HG02938 (cell line): Measurements from ENCODE around the gene UBN2.
"Not testable (repeated sequence)": the region's sequence is repeated elsewhere in the genome, so short reads cannot be mapped to it uniquely, and the experiment has no call there.

Source experiments
- ATAC-seq: cut with Tn5 transposase; IDR thresholded peaks from one replicate; pipeline ENCODE4 v1.9.1; 2021; ENCODE audit warnings: mild to moderate bottlenecking, moderate library complexity; ENCODE audit not compliant: unreplicated experiment

UBN2 gene

DNA sequence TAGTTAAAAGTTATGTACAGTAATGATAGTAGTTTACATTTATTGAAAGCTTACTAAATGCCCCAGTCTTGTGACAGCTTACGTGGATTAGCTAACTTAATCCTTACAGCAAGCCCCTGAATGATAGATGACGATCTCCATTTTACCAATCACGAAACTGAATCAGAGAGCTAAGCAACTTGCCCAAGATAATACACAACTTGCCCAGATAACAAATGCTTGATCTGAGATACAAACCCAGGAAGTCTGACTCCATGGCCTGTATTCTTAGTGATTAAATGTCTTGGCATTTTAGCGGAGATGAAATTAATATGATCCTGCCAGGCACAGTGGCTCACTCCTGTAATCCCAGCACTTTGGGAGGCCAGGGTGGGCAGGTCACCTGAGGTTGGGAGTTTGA, 63.2 kb downstream of the UBN2 start:
- ATAC-seq = no peak

DNA sequence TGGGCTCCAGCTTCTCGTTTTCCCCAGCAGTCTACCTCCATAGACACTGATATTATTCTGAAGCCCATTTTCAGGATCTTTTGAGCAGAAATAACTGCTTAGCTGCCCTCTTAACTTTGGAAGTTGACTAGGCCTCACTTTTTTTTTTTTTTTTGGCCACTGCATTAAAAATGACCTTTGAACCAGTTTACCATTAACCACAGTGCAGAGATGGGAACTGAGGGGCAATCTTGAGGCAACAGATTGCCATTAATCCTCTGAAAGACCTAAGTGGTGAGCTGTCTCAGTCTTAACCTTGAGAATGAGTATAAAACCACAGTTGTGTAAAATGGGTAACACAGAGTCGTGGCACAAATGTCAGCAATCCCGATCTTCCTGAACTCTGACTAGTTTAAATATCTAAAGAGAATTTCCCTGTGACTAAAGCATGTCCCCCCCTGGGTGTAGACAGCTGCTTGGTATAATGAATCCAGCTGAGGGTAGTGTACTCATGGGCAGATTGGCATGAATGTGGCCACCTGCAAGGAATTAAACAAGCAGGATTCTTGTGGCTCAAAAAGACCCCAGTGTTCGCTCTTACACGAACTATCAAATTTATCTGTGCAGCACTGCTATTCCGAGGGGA, 64.0 kb downstream of the UBN2 start:
- ATAC-seq = no peak

DNA sequence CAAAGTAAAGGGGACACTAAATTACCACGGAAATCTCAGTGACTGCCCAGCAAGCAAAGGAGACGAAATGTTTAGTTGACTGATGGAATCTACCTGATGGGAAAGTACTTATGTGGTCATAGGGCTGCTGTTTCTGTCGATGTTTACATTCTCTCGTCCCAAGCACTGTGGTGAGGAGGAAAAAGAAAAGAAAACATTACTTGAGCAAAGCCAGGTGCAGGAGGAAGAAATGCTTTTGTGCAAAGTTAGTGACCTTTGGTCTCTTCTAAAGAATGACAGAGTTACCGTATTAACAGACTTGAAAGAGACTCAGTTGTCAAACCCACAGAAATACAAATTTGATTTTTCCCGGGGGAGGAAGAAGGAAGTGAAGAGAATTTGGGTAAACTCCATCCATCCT, 66.8 kb downstream of the UBN2 start:
- no peak for ATAC-seq

DNA sequence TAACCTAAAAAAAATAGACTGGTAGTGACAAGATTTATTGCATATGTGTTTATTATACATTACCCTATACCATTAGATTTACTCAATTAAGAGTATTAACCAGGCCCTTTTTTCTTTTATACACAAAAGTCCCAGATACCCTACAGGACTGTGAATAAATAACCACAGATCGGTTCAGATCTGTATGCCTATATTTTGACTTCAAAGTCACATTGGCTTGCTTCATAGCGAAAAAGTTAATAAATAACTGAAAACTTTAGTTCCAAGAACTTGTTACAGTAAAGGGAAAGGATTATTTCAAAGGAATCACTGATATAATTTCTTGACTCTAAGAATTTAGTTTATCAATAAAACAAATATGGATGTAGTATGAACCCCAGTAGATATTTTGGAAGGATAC, 68.3 kb downstream of the UBN2 start:
- no peak for ATAC-seq

DNA sequence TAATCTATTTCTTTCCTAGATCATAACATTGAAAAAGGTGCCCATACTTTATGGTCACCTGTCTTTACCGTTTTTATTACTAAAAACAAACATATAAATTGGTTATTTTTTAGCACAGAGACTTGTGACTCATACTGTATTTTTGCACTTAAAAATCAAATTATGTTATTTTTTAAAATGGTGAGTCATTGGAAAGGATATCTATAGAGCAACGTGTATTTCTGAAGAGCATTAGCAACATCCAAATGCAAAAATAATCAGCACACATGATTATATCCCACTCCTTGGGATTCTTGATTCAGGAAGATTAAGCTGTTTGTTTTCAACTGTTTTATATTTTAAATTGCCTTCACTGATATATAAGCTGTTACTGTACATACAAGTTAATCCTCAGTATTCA, 69.4 kb downstream of the UBN2 start:
- no peak for ATAC-seq

DNA sequence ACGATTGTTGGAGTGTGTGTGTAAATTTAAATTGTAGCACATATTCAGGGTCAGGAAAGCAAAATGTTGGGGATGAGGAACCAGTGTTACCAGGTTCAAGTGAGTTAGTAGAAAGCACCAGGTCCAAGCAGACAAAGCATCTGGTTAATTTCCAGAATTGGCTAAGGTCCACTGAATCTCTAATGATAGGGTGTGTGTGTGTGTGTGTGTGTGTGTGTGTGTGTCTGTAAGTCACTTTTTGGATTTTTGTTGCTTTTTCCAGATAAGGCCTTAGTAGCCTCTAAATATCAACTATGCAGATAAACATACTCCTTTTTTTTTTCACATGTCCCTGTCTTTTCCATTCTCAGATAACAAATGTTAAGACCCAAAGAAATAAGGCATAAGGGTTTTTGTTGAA, 73.5 kb downstream of the UBN2 start:
- no peak for ATAC-seq

DNA sequence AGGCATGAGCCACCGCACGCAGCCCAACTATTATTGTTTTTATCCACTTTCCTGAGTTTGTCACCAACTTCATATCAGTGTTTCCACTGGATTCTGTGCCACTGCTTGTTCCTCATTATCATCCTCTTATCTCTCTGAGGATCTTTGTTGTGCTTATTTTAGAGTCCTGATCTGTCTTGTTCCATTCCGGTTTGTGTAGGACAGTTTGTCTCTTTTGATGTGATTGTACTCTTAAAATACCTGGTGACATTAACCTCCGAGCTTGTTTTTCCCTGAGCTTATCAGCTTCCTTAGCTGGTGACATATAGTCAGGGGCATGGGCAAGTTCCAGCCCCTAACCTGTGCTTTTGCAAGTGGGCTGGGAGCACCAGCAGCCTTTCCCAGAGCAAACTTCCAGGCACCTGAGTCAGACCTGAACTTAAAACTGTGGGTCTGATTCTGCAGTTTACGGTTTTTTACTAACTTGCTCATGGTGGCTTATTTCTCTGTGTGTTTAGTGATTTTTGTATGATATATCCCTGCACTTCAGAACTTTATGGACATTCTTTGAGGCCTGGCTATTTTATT, 87.0 kb downstream of the UBN2 start:
- ATAC-seq = no peak

DNA sequence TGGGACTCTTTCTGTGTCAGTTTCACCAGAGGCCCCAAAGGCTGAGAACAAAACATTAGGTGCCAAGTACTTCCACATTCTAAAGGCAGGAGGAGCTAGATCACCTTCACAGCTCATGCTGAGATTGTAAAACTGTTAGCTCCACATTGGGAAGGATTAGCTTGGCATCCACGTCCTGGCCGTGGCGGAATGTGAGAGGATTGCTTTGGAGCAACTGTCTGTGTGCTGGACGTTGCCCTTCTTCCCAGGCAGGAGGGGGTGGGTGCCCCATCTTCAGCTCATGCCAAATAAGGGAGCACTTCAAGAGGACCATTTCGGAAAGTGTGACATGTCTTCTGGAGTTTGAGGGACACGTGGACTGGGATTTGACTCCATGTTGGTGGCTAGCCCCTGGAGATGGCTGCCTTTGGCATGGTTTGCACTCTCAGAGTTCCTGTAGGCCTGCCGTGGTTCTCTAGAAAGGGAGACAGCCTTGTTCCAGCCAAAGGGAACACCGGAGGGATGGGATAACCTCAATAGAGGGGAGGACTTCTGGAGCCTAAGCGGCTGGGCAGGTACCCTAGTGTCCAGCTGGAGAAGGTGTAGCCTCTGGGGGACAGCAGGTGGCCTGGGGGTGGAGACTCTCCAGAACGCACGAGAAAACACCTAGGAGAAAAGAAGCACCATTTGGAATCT, 90.2 kb downstream of the UBN2 start:
- ATAC-seq = no peak

DNA sequence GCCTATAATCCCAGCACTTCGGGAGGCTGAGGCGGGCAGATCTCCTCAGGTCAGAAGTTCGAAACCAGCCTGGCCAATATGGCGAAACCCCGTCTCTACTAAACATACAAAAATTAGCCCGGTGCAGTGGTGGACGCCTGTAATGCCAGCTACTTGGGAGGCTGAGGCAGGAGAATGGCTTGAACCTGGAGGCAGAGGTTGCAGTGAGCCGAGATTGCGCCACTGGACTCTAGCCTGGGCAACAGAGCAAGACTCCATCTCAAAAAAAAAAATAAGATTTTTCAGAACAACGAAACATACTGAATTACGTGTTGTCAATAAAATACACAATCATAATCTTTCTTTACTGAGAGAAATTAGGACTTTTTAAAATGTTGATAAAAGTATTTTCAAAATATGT, 93.7 kb downstream of the UBN2 start:
- ATAC-seq = not testable (repeated sequence)

DNA sequence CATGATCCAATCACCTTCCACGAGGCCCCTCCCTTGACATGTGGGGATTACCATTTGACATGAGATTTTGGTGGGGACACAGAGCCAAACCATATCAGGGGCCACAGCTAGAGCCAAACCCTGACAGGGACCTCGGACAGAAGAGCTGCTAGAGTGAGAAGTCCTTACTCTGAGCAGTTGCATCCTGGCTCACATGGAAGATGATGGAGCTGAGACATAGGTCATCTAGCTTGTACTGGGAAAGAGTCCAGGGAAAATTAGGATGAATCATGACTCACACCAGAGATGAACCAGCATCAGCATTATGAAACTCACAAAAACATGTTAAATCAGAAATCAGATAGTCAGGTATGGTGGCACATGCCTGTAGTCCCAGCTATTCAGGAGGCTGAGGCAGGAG, 97.3 kb downstream of the UBN2 start:
- ATAC-seq = no peak

DNA sequence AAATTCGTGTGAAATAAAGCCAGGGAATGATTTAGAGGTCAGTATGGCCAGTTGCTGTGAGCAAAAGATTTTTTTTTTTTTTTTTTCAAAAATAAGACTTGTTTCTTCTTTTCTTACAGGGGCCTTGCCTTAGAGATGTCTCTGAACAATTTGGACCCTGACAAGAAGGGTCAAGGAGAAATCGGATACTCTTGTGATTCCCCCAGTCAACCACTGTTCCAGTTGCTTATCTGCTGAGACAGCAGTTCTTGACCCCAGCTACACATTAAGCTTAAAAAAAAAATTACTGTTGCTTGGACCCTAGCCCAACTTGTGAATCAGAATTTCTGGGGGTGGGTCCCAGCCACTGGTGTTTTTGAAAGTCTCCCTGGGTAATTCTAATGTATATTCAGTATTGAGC, 98.1 kb downstream of the UBN2 start:
- no peak for ATAC-seq

DNA sequence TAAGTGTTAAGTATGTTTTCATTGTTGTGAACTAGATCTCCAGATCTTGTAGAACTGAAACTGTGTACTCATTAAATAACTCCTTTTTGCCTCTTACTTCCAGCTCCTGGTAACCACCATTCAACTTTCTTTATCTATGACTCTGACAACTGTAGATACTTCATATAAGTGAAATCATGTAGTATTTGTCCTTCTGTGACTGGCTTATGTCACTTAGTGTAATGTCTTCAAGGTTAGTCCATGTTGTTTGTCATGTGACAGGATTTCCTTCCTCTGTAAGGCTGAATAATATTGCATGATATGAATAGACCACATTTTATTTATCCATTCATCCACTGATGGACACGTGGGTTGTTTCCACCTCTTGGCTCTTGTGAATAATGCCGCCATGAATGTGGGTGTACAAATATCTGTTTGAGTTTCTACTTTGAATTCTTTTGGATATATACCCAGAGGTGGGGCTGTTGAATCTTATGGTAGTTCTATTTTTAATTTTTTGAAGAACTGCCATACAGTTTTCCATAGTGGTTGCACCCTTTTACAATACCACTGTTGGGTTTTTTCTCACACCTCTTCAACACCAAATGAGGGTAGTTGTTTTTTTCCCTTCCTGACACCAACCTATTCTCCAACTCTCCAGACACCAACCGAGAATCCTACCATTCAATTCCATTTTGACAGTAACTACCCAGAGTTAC, 99.4 kb downstream of the UBN2 start:
- no peak for ATAC-seq

DNA sequence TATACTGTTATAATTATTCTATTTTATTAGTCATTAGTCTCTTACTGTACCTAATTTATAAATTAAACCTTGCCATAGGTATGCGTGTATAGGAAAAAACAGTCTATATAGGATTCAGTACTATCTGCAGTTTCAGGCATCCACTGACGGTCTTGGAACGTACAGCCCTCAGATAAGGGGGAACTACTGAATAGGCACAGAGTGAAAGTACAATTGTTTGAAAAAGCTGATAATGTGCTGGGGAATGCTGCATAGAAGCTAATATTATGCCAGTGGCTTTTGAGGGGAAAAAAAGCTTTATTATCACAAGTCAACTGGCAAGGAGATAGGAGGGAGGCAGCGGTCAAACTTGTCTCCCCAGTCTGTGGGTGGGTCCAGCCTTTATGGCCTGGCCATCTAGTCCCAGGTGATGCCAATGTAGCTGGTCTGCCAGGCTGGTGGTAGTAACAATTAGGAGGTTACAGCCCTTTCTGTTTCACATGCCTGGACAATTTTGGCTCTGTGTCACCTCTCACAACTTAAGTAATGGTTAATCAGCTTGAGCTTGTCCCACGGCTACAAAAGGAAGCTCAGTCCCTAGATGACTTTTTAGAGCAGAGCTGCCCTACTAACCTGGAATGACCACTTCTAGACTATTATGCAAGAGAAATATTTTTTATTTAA, 101.8 kb downstream of the UBN2 start:
- no peak for ATAC-seq

DNA sequence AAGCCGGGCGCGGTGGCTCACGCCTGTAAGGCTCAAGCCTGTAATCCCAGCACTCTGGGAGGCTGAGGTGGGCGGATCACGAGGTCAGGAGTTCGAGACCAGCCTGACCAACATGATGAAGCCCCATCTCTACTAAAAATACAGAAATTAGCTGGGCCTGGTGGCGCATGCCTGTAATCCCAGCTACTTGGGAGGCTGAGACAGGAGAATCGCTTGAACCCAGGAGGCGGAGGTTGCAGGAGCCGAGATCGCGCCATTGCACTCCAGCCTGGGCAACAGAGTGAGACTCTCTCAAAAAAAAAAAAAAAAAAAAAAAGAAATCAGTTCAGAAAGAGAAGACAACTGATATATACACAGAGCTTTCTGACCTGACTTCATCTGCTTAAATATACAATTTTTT, 102.4 kb downstream of the UBN2 start:
- ATAC-seq = not testable (repeated sequence)

DNA sequence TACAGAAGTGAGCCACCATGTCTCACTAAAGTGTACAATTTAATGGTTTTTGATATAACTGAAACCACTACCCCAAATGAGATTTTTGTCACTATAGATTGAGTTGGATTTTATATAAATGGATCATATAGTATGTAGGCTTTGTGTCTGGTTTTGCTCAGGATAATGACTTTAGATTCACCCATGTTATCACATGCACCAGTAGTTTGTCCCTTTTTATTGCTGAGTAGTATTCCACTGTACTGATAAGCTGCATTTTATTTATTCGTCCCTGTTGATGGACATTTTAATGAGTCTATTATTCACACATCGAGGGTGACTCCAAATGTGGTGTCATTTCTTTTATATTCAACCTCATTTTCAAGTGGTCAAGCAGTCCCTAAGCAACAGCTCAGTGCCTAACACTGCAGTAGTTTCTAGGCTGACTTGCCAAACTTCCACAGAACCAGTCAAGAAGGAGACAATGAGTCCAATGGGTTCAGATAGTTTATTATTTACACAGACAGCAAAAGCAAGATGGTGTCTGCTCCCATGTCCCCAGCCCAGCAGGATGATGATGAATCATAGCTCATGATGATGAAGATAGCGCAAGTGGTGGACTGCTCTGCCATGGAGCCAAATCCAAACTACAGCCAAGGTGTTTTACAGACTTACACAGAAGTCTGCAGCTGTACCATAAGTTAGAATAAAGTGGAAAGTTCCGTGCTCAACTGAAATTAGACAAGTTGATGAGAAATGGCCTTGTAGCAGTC, 103.5 kb downstream of the UBN2 start:
- no peak for ATAC-seq

DNA sequence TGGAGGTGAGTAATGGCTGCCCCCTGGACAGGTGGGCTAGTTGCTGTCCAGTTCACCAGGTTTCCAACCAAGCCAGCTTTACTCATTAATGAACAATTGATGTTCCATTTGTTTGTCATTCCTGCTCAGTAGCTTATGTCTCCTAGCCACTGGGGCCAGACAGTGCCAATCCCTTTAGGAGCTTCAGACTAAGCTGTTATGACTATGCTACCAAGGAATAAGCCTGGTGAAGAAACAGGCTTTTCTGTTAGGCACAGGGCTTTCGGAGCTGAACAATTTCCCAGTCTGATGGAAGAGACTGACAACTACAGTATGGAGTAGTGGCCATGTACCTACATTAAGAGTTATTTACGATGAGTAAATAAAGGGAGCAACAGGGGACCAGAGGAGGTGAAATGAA, 108.0 kb downstream of the UBN2 start:
- ATAC-seq = no peak

DNA sequence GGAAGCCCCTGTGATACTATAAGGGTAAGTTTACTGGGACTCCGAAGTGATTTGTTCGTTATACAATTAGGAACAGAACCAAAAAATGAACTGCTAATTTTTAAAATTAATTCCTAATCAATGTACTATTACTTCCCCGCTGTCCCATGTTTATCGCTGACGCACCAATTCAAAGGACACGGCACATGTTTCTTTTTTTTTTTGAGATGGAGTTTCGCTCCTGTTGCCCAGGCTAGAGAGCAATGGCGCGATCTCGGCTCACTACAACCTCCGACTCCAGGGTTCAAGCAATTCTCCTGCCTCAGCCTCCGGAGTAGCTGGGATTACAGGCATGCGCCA, 108.6 kb downstream of the UBN2 start:
- no peak for ATAC-seq

DNA sequence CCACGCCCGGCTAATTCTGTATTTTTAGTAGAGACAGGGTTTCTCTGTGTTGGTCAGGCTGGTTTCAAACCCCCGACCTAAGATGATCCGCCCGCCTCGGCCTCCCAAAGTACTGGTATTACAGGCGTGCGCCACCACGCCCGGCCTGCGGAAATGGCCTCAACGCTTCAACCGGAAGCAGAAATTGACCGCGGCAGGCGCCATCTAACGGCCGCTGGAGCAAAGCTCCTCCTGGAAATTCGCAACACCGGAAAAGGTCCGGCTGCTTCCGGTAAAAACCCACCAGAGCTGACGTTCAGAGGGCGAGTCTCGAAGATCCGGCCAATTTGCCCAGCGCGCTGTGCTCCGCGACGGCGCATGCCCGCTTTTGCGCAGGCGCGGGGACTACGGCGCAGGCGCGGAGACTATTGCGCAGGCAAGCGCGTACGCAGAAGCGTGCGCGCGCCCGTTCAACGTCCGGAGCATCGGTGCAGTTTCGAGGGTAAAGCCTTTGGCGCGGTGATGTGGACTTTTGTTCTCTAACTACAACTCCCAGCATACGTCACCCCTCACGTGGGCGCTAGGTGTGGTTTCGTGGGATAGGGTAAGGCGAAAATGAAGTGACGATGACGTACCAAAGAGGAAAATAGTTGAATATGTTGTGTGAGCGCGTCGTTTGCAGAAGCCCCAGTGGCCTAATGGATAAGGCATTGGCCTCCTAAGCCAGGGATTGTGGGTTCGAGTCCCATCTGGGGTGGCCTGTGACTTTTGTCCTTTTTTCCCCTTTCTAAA, 109.2 kb downstream of the UBN2 start:
- ATAC-seq = peak; percentile 87

DNA sequence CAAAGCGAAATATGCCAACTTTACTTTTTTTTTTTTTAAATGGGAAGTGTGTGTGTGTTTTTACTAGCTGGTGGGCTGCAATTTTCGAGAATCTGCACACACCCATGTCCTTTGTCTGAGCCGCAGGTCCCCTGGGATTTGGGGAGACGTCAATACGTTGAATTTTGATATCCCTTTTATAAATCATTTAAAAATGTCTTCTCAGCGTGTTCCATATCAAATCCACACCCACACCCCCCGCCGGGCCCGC, 109.7 kb downstream of the UBN2 start:
- ATAC-seq = peak; percentile 9

DNA sequence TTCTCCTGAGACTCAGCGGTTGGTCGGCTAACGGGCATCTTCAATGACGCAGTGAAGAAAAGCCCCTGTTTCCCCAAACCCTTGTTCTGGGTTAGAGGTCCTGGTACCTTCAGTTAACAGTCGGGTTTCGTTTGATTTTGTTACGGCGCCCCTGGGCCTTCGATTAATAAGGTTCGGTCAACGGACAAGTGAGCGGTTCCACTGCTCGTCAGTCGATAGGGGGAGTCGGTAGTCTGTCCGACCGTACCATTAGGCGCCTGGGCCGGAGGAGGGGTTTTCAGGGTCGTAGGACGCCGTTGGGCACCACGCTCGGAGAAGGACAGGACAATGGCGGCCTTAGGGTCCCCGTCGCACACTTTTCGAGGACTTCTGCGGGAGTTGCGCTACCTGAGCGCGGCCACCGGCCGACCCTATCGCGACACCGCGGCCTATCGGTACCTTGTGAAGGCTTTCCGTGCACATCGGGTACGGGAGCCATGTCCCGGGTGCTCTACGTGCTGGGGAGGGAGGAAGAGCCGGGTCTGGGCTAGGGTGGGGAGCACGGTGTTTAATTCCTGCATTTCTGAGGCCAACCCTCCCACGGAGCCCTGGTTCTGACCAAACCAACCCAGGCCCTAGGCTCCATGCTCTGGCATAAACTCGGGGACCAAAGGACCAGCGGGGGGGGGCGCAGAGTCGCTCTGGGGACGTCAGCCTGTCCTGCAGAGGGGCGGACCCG, 110.2 kb downstream of the UBN2 start, which contains the start of gene FMC1:
Gene FMC1 (plus strand): TSS at position 280 of the 718 bp plus-strand sequence. CDS start 48 bp downstream, at position 328.
- ATAC-seq = peak; percentile 40
